Adrenal gland (tissue), 5 donors: Measurements from ENCODE around the gene HEYL.

Experiments used
- CTCF ChIP-seq, 6 experiments: fragments of 450-650 bp in 4 of 6; fragments of 200-600 bp in 2 of 6; sonication (generic) in 1 of 6; IDR thresholded peaks; 1 replicate in 5 of 6; 2 replicates in 1 of 6; pipeline versions ENCODE4 v1.5.1 to v1.8.0; 2016 to 2021; ENCODE audit warnings: antibody characterized with exemption in 6 of 6, mild to moderate bottlenecking in 2 of 6, moderate library complexity in 1 of 6
- POLR2A ChIP-seq, 2 donors: fragments of 450-650 bp; IDR thresholded peaks; one replicate each; pipeline ENCODE4 v1.6.1; 2017; ENCODE audit warnings: antibody characterized with exemption in 2 of 2, mild to moderate bottlenecking in 2 of 2, moderate library complexity in 1 of 2
- donor health status: DM: no; HTN: no; CAD: no.

- TF ChIP-seq CTCF (IDR thresholded peaks at IDR 0.05), result no peak
- no peak for TF ChIP-seq POLR2A (IDR thresholded peaks at IDR 0.05)
Observed at GRCh38 chr1:39680751-39681150, 41.3 kb upstream of the HEYL start.
